GM21737 (cell line): ENCODE data around the gene SPOCK2.
"Not testable (repeated sequence)": the region's sequence is repeated elsewhere in the genome, so short reads cannot be mapped to it uniquely, and the experiment has no call there.

ENCODE experiments used
- ATAC-seq: cut with Tn5 transposase; IDR thresholded peaks from one replicate; pipeline ENCODE4 v1.9.1; 2021; ENCODE audit warnings: mild to moderate bottlenecking, moderate library complexity; ENCODE audit not compliant: unreplicated experiment

Gene SPOCK2, protein sequence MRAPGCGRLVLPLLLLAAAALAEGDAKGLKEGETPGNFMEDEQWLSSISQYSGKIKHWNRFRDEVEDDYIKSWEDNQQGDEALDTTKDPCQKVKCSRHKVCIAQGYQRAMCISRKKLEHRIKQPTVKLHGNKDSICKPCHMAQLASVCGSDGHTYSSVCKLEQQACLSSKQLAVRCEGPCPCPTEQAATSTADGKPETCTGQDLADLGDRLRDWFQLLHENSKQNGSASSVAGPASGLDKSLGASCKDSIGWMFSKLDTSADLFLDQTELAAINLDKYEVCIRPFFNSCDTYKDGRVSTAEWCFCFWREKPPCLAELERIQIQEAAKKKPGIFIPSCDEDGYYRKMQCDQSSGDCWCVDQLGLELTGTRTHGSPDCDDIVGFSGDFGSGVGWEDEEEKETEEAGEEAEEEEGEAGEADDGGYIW

DNA sequence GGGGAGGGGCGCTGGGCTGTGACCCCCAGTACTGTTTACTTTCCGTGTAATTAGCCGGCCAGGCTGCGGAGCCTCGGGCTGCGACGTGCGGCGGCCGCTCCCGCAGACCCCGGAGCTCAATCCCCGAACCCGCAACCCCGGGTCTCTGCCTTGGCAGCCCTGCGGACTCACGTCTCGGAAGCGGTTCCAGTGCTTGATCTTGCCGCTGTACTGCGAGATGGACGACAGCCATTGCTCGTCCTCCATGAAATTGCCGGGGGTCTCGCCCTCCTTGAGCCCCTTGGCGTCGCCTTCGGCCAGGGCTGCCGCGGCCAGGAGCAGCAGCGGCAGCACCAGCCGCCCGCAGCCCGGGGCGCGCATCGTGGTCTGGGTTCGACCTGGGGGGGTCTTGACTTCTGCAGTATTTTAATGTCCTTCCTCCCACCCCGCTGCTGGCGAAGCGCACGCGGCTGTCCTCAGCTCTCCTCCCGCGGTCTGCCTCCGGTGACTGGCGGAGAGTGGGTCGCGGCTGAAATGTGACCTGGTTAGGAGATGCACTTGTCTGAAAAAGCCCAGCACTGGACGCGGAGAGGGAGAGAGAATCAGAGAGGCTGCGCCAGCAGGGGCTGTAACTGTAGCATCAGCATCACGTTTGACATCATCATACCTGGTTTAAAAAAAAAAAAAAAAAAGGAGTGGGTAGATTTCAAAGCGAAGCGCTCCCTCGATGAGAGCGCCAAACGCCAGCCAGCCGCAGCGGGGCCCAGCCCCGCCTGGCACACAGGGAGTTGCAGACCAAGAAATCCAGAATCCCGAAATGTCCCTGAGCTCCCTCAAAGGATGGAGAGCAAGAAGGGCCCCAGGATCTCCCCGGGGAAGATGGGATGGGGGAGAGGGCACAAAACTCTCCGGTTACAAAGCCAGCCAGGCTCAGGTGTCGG is at the start of gene SPOCK2:
TSS of gene SPOCK2 (minus strand) at position 583 of the 920 bp plus-strand sequence. CDS start at position 360, 223 bp downstream.
- no peak for ATAC-seq

- no peak for ATAC-seq
Measured at GRCh38 chr10:72137583-72137982, 49.2 kb upstream of the SPOCK2 start.

DNA sequence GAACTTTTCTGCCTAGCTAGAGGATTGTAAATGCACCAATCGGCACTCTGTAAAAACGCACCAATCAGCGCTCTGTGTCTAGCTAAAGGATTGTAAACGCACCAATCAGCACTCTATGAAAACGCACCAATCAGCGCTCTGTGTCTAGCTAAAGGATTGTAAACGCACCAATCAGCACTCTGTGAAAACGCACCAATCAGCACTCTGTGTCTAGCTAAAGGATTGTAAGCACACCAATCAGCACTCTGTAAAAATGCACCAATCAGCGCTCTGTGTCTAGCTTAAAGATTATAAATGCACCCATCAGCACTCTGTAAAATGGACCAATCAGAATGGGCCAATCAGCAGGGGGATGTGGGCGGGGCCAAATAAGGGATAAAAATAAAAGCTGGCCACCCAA is 47.9 kb upstream of the SPOCK2 start:
- not testable (repeated sequence) for ATAC-seq

GRCh38 chr10:72134785-72135767 is 46.7 kb upstream of the SPOCK2 start:
- ATAC-seq = no peak

DNA sequence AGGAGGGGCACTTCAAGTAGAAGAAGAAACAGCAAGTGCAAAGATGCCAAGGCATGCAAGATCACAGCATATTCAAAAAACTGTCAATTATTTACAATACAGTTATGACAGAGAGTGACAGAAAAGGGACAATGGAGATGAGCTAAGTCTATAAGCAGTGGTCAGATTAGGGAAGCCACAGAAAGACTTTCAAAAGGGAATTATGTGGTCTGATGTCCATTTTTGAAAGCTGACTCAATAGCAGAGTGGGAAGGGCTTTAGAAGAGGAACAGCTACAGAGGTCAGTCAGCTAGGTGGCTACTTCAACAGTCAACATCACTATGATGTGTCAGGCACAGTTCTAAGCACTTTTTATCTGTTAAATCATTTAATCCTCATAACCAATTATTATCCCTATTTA is 45.2 kb upstream of the SPOCK2 start:
- peak; percentile 72 for ATAC-seq

DNA sequence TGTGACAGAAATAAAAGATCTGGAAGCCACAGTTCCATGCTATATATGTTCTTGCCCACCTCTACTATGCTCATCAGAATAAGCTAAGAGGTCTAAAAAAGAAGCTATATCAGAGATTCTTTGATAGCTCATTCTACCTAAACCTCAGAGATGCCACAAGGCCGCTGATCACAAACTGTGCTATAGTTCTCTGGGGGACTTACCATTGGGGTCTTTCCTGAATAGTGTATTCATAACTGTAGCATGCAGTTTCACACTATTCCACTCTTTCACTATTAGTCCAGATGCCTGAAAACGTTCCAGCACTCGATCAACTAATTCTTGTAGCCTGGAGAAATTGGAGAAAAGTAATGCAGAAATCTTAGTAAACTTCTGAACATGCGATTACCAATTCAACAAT is 44.5 kb upstream of the SPOCK2 start:
- ATAC-seq = no peak

DNA sequence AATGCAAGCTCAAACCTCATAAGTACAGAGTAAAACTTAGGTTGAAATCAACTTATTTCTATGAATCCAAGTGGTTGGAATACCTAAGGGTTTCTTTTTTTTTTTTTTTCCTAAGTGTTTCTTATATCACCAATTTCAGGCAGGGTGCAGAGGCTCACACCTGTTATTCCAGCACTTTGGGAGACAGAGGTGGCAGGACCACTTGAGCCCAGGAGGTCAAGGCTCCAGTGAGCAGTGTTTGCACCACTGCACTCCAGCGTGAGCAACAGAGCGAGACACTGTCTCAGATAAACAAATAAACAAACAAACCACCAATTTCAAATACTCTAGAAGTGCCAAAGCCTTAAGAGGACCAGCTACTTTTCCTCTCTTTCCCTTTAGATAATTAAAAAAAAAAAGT is 39.2 kb upstream of the SPOCK2 start:
- no peak for ATAC-seq

DNA sequence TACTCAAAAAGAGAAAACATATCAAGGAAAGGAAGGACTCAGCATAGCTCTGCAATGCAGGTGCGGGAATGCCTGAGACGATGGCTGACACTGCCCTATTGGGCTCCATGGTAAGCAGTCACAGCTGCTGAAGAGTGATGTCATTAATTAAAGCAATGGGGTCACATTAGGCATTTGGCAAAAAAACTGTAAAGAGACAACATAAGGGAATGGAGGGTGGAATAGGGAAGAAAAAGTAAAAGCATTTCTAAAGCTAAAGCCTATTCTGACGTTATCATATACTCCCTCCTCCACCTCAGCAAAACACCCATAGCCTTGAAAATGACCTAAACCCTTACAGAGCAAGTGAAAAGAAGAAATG is 38.5 kb upstream of the SPOCK2 start:
- no peak for ATAC-seq

DNA sequence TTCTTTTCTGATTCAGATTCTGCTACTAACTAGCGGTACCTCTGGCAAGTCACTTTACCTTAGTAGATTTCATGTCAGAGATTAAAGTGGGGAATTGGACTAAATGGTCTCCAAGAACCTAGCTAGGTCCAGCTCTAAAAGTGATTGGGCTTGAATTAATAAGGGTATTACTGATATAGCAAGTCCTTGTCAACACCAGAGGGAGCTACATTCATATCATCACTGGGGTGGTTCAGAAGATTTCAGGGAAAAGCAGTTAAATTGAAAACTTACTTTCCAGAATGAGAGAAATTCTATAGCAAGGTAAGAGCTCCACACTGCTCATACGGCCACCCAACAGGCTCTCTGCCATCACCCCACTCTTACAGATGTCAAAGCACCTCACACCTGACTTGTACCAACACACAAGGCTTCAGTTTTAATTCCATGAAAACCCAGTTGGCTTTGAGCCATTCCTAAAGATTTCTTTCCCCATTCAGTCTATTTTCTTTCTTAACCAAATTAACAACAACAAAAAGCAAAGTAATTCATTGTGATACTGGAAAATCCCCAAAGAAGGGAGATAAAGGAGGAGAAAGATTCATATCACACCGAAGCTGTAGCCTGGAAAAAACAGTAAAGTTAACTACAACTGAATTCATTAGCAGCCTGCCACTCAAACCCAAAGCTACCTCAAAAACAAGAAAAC is 38.0 kb upstream of the SPOCK2 start:
- ATAC-seq = no peak

DNA sequence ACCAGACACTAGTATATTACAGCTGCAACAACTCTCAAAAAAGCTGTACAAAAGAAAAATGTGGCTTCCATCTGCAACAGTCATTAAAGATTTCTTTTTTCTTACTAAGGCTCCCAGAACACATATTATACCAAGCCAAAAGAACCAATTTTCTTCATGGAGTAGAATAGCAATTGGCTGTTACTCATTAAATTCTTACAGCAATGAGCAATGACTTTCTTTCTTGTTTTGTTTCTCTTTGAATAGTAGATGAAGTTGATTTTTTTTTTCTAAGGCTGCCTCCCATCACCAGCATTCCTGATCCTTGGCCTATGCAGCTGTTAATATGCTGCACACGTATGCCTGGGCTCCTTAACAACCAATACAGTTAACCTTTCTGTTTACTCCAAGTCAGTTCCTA is 36.6 kb upstream of the SPOCK2 start:
- ATAC-seq = no peak

DNA sequence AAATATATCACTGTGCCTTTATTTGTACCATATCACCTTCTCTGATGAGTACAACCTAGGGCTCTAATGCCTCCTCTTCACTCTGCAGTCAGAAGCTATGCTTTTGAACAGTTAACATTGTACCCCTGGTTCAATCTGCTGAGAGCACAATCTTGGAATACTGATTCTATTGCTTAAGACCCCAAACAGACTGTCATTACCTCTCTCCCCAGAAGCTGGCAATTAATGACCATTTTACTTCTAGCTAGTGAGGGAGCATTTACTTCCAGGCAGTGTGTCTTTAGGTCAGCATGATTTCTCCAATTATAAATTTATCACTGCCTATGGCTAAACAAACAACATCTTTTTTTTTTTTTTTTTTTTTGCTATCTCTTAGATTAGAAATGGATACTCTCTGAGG is 36.0 kb upstream of the SPOCK2 start:
- no peak for ATAC-seq

- ATAC-seq = no peak
Measured at GRCh38 chr10:72123616-72124015, 35.3 kb upstream of the SPOCK2 start.

DNA sequence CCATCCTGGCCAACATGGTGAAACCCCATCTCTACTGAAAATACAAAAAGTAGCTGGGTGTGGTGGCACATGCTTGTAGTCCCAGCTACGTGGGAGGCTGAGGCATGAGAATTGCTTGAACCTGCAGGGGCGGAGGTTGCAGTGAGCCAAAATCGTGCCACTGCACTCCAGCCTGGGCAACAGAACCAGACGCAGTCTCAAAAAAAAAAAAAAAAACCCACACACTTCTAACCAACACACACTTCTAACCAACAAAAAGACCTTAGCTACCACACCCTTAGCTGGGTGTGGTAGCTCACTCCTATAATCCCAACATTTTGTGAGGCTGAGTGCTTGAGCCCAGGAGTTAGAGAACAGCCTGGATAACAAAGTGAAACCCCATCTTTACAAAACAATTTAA is 33.9 kb upstream of the SPOCK2 start:
- no peak for ATAC-seq

DNA sequence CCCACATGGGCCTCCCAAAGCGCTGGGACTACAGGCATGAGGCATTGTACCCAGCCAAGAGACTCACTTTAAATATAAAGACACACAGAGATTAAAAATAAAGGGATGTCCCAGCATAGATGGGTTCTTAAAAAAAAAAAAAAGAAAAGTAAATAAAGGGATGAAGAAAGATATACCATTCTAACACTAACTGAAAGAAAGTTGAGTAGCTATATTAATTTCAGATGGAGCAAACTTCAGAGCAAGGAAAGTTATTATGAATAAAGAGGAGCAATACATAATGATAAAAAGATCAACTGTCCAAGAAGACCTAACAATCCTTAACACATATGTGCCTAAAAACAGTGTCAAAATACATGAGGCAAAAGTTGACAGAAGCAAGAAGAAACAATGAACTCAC is 33.0 kb upstream of the SPOCK2 start:
- ATAC-seq = no peak

DNA sequence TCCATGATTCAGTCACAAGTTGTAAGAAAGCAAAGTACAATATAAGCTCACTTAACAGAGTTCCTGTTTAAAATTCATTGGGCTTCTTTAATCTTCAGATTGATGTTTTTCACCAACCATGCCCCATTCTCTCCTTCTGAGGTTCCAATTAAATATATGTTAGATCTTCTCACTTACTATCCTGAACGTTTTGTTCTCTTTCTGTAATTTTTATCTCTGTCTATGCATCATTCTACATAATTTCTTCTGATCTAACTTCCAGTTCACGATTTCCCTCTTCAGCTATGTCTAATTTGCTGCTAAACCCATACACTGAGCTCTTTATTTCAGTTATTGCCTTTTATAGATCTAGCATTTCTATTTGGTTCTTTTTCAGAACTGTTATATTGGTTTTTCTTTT is 28.0 kb upstream of the SPOCK2 start:
- no peak for ATAC-seq

DNA sequence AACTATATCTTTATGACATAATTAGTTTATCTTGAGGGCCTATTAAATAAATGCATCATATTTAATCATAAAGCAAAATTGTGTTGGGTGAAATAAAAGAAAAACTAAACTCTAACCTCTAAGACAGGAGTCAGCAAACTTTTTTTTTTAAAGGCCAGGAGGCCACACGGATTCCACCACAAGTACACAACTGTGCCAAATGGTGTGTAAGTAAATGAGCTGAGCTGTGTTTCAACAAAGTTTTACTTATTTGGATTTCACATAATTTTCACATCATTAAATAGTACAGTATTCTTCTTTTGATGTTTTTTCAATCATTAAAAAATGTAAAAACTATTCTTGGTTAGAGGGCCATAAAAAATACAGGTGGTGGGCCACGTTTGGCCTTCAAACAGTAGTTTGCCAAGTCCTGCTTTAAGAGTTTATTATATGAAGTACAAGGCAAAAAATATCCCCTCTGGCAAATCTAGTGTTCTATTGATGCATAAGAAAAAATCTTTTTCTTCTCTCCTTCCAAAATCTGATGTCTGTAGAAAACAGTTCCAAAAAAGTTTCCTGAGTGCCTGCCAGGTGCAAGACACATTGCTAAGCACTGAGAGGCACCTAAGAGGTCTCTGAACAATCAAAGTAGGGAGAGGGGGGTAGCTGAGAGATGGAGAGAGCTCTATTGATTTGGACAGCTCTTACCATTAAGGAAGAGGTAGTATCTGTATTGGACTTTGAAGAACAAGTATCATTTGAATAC is 26.5 kb upstream of the SPOCK2 start:
- ATAC-seq = no peak

DNA sequence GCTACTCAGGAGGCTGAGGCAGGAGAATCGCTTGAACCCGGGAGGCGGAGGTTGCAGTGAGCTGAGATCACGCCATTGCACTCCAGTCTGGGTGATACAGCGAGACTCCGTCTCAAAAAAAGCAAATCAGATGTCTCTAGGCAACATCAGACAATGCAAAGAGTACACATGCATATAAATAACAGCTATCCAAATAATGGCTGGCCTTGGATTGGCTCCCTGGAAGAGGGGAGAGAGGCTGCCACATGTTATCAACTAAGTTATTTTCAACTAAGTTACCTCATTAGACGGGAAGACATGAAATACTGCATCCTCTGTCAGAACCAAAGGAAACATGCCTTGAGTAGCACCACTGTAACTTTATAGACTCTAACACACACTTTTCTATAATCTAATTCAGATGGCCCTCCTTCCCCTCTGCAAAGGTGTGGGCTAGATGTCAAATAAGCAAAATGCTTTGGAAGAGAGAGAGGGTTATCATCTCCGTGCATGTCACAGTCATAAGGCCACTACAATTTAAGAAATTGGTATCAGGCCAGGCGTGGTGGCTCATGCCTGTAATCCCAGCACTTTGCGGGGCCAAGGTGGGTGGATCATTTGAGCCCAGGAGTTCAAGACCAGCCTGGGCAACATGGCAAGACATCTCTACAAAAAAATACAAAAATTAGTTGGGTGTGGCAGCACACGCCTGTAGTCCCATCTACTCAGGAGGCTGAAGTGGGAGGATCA is 22.5 kb upstream of the SPOCK2 start:
- no peak for ATAC-seq

DNA sequence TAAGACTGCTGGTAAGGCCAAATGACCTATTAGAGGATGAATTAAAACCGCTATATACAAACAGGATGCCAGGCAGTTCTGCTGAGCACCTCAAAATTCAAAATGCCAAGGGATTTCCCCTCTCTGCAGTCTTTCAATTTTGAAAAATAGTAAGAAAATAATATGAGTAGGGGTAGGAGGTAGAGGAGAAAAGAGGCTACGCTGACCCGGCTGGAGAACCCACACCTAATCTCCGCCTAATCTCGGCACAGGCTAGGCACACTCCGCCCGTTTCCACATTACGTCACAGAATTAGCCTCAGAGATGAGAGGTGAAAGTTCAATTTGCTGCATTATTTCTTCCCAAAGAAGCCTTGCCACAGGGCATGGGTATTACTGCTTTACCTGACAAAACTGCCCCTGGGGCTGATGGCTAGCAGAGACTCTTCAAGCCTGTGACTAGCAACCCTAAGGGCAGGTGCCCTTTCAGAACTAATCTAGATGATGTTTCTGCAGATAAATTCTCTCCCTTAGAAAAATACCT is 21.3 kb upstream of the SPOCK2 start:
- no peak for ATAC-seq
